A673 (cell line): ENCODE measurements around the gene TWF2.

Experiments used
- CTCF ChIP-seq: fragments of 300-800, 200-600 bp; sonication (generic); conservative IDR thresholded peaks from 2 replicates; pipeline ENCODE4 v1.5.1; 2017; ENCODE audit warnings: low read depth, mild to moderate bottlenecking, antibody characterized with exemption, low read length, moderate library complexity, mixed read lengths
- EZH2 ChIP-seq: fragments of 200-600 bp; sonication (generic); IDR thresholded peaks from 2 replicates; pipeline ENCODE4 v1.6.1; 2017; ENCODE audit warnings: borderline replicate concordance, low read depth, mild to moderate bottlenecking, mixed read lengths, antibody characterized with exemption, low read length; ENCODE audit not compliant: poor library complexity, severe bottlenecking

GRCh38 chr3:52272831-52273230 is 33.9 kb upstream of the TWF2 start:
- TF ChIP-seq CTCF = no peak
- no peak for TF ChIP-seq EZH2
